SKM-1 treated with dmso at 0.1 percent for 144 hours (cell line): ENCODE results near the gene VPS41.

Source experiments
- DNase-seq: peaks from one replicate; lab custom pipeline; 2025; ENCODE audit not compliant: unreplicated experiment; lab: John Stamatoyannopoulos, UW

VPS41 gene

DNA sequence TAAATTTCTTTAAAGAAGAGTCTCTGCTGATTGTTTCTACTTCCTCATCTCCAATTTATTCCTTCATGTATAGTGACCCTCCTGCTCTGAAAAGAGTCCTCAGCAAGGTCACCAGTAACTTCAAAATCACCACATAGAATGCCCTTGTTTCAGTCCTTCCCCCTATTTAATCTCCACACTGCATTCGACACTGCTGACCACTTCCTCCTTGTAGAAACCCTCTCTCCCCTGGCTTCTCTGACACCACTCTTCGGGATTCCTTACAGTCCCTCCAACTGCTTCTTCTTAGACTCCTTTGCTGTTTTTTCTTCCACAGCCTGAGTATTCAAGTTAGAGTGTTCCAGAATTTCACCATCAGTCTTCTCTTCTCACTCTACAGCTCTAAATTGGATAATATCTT is 89.5 kb downstream of the VPS41 start:
- peak; percentile 8 for DNase-seq

DNA sequence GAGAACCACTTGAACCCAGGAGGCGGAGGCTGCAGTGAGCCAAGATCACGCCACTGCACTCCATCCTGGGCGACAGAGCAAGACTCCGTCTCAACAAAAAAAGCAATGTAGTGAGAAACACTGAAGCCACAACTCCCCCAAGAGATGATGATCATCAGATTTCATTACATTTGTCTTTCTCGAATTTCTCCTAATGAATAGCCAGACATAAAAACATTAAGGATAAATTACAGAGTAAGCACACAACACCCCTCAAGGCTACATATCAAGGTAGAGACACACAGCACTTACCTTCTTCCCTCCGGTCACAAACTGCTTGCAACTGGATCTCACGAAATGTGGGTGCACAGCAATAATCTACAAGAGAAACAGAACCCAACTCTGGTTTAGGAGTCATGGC is 91.5 kb downstream of the VPS41 start:
- no peak for DNase-seq

DNA sequence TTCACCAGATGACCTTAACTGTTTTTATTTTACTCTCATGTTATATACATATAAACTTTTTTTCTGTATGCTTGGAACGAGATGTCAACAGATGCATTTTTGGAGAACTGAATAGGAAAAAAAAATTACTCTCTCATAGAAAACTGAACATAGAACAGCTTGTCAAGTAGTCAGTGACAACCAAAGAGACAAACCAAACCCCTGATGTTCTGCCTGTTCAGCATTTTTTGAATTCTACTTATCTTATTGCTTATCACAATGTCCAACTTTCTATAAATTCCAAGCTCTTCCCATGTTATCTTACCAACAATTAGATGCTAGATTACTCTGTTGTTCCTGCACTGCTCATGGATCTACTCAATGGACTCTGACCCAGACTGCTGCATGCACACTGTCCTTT is 95.2 kb downstream of the VPS41 start:
- DNase-seq, result no peak

DNA sequence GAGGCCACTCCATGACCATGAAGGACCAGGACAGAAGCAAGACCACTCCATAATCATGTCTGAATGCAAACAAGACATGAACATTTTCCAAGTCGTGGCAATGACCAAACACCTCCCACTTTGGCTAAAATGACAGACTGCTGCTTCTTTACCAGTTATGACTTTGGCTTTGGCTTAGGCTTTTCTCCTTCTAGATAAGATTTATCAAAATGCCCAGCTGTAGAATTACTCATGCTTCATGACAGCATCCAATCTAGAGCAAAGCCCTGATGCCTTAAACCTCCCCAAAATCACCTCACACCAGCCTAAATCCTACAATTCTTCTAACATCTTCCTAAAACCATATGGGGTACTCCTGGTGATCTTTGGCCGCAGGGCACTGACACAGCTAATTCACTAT is 102.1 kb downstream of the VPS41 start:
- DNase-seq, result no peak

DNA sequence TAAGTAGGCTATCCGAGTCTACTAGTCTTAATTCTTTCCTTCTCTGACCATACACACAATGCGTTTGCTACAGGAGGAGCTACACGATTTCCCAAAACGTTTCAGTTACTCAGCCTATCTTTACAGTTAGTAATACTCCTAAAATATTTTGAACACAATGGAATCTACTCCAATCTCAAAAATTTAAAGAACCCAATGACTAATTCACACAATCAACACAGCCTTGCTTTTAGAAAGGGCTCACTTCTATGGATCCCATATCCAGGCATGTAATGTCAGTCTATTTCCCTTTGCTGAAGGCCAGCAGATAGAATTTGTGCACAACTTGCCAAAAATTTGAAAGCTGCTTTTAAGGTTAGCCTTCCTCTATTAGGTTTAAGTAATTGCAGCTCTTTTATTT is 107.2 kb downstream of the VPS41 start:
- no peak for DNase-seq

DNA sequence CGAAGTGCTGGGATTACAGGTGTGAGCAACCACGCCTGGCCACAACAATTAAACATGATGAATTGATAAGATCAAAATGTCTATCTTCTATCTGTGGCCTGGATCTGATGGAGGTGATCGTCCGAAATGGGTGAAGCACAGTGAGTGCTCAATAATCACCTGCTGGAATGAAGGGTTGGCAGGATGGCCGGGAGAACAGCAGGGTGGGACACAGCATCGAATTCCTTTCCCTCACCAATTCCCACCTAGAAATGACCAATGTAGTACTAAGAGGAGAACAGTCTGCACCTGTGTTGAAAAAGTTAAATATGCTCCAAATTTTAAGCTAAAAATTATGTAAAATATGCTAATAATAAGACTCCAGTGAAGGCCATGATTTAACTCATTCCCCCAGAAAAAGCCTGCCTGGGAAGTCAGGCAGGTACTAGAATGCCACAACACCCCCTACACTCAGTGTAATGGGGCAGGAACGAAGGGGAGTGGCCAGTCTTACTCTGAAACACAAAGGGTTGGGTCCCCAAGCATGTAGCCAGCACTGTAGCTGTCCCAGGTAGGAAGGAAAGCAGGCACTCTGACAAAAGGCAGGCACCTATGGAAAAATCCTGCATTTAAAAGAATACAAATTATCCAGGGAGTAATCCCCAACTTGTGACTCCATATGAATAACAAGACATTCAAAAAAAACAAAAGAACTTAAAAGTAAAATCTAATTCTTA is 110.3 kb downstream of the VPS41 start:
- no peak for DNase-seq

DNA sequence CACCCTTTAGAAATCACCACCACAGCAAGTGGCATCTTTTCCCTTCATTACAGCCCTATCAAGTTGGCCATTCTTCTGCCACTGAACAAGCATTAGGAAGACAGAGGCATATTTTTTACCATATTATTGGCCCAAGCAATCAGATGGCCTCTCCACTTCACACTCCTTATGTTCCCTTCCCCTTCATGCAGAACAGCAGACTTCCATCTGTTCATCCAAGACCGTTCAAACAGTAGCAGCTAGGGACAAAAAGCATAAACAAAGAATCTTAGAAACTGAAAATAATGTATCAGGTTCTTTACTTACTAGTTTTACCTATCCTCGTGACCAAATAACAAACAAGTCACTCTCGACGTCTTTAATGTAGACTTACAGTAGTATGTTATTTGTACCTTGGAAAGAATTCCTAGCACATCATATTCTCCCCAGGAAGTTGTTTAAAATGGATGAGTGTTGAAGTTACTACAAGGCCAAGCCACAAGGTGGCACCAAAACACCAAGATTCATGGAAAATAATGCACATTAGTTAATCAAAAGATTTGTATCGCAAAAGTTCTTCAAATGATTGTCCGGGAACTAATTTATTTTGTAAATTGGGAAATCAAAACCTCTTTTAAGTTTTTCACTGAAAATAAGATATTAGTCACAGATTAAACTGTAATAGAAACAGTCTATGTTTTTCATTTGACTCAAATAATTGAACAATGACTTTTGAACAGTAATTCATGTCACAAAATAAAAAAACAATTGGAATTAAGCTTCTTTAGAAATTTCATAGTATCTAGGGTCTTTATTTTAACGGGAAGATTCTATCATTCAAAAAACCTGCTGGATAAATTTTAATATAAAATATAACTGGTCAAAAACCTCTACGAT is 112.1 kb downstream of the VPS41 start:
- peak; percentile 3 for DNase-seq

DNA sequence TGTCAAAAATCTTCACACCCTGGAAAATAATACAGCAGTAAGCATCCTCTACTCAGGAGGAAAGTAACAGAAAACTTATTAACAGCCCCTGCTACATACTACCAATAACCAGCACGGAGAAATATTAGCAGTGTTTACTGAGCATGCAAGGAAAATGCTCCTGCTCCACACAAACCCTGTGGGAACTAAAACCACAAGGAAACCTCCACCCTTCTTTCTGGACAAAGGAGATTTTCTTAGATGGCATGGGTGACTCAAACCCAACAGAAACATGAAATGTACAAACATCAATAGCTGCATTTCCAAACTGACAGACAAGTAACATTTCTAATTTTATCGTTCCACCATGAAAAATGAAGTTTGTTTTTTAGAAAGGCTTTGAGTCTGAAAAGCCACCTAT is 113.4 kb downstream of the VPS41 start:
- DNase-seq, result no peak

DNA sequence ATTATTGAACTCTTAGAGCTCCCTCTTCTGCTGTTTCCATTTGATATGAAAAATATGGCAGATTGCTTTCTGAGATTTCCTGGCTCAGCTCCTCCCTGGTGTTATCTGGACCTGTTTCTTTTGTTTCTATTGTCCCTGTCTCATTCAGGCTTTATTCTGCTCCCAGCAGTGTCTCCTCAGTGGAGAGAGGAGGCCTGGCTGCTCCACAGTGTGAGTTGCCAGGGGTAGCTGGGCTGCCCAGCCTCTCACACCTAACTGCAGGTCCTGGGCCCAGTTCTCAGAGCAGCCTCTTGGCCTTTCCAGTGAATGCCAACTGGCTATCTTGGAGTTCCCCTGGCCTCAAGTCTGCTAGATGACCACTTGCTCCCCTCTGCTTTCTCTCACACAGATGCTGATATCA is 127.0 kb downstream of the VPS41 start:
- no peak for DNase-seq

DNA sequence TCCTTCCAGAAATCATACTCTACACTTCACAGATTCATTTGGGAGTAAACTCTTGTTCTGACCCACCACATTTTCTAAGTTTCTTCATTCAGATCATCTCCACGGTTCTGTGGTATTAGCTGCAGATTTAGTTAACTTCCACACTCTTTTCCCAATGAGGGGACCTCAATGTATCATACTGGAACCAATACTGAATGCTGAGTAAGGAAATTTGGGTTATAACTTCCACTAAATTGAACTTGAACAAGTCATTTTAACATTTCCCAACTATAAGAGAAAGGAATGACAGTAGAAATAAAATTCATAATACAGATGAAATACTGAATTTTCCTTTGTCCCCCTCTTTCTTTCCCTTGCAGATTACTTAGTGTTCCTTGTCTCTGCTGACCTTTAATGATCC is 131.4 kb downstream of the VPS41 start:
- DNase-seq, result no peak

DNA sequence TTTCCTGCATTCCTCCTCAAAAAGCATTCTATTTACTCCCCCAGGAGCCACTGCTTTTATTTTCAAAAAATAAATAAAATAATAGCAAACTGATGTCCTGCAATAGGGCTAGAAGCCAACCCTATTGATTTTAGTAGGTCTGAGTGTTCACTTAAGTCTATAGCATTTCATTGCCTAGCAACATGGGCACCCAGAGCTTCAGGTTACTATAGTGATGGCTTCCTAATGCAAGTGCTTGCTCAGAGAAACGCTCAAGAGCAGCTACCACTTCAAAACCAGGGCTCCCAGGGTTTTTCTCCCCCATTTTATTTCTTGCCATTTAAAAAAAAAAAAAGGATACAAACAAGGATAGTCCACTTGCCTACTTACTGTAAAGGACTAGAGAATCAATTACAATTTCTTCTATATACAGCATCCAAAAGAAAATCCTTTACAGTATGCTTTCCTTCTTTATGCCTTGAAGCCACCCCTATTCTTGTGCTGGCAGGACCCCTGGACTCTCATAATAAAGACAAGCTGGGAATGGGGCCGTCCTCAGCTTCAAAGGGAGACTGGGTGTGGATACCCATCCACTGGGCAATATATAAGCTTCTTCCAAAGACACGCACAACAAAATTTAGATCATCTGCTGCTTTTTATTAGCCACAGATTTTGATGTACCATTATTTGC is 133.3 kb downstream of the VPS41 start:
- no peak for DNase-seq

DNA sequence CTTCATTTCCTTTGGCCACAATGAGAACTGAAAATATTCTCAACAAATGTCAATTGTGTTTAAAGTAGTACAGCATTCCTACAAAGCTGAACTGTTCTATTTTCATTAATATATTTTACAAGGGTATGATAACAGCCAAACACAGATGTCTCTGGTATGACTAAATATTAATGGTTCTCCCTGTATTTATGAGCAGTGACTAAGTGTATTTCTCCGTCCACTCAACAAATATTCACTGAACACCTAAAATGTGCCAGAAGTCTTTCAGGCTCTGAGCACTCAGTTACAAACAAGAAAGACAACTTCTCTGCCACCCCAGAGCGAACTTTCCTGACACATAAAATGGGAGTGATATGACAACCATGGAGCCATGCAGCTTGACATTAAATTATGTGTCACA is 135.6 kb downstream of the VPS41 start:
- no peak for DNase-seq

DNA sequence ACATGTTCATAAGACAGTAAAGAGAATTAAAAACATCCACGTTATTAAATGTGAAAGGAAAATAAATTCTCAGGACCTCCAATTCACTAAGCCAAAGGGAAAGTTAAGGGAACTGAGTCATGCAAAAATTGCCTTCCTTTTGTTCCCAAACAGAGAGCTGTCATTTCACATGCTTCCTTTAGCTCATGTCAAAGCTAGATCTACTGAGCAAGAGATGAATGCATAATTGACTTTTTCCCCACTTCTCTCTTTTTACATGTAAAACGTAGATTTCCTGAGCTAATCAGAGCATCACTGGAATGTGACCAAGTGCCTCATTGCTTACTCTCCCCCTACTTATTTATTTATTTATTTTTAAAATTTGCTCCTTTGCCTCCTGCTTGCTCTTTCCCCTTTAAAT is 148.8 kb downstream of the VPS41 start:
- no peak for DNase-seq

DNA sequence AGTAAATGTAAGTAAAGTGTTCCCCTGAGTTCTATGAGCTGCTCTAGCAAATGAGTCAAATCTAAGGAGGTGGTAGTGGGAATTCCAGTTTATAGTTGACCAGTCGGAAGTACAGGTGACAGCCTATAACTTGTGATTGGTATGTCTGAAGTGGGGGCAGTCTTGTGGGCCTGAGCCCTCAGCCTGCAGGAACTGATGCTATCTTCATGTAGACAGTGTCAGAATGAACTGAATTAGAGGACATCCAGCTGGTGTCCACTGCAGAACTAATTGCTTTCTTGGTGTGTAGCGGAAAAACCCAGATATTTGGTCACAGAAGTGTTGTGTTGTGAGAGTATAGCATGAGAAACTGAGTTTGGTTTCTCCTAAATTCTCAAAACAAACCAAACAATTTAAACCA is 150.0 kb downstream of the VPS41 start:
- no peak for DNase-seq

DNA sequence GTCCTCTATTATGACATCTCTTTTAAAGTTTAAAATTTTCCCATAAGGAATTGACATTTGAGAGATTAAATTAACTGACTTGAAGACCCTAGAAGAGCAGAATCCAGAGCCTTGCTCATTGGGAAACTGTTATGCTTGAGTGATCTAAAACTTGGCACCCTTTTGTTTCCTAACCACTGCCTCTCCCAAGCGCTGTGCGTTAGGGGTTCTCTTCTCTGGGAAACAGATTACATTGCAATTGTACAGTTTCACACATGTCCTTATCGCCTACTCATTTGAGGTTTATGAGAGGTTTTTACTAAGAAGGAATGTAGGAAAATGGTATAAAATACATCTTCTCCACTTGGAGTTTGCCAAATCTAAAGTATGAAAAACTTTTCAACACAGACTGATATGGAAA is 151.1 kb downstream of the VPS41 start:
- no peak for DNase-seq

DNA sequence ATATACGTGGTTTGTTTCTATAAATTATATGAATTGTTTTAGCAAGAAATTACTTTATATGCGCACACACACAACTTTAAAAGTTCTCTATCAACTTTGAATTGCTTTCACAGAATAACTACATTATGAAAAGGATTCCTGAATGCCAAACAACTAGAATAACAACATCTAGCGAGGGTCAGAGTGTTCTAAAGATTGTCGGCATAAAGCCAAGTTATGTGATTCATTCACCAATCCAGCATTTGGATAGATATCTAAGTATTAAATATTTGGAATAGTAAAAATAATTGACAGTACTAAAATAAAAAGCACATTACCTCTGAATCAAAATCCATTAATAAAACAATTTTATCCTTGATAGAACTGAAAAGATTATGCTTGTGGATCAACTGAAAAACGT is 152.5 kb downstream of the VPS41 start:
- DNase-seq, result no peak

DNA sequence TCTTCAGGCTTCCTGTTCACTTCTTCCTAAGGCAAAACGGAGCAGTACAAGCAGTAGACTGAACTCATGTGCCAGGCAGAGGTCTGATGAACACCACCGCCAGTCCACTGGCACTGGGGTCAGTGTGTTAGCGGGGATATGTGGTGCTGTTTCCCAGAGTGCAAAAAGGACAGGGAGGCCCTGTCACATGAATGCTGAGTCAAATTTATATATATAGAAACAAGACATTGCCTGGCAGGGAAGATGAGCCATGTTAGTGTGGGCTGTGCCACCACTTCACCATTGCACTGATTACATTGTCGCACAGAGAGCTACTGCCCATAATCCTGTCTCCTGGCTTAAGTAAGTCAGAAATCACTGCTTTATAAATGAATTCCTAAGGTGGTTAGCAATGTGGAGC is 155.6 kb downstream of the VPS41 start:
- no peak for DNase-seq

DNA sequence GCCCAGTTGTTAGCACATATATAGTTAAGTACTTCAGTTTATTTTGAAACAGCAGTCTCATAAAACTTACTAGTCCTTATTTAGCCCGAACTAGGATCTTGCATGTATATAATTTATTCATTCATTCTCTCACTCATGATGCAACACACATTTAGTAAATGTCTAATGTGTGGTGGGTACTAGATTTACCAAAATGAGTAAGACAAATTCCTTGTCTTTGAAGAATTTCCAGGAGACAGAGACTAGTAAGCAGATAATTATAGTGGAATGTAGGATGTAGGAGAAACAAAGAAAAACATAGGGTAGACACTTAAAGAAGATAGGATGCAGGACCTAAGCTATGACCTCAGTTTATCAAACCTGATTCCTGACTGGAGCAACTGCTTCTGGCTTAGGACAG is 157.6 kb downstream of the VPS41 start:
- DNase-seq, result no peak

DNA sequence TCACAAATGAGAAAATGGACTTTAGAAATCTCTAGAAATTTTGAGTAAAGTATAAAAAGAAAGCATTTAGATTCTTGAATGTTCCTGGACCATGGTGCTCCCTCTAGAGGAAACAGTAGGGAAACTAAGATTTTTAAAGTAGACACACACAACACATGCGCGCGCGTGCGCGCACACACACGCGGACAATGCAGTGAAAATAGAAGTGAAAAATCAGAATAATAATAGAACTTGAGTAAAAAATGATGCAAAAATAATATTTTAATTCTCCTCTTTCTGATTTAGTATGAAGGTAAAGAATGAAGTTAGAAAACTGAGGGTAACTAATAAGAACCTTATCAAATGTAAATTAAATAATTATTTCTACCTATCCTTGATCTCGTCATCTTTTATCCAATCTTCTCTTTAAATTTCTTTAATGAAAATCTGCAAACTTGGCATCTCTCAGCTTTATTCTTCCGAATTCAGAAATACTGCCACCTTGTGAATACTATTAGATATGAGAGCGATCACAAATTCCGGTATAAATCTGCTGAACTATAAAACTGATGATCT is 160.9 kb downstream of the VPS41 start:
- no peak for DNase-seq

DNA sequence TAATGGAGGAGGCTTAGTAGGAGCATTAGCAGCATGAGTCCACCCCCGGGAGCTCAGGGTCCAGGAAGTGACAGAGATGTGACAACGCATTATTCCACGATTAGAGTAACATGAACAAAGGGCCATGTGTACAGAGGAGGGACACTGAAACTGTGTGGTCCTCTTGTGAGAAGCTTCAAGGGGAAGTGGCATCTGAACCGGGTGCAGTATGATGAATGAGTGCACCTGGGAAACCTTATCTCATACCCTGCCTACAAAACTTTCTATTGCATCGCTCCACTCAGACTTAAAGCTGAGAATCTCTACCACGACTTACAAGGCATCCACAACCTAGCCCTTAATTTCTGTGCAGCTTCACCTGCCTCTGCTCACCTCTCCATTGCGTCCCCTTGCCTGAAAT is 162.6 kb downstream of the VPS41 start:
- no peak for DNase-seq

DNA sequence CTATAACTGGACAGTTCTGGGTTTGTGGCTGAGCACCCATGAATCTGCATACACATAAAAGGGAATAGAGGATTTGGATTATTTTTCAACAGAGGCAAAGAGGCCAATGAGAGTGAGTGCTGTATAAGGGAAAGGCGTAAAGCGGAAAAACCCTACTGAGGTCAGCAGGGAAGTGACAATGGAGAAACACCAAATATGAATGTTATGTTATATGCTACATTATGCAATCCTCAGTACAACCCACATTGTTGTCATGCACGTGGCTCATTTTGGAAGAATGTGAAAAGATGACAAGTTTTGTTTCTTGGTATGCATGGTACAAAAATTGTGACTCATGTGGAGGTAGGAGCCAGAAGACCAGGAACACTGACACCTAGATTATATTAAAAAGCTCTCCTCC is 164.2 kb downstream of the VPS41 start:
- no peak for DNase-seq

DNA sequence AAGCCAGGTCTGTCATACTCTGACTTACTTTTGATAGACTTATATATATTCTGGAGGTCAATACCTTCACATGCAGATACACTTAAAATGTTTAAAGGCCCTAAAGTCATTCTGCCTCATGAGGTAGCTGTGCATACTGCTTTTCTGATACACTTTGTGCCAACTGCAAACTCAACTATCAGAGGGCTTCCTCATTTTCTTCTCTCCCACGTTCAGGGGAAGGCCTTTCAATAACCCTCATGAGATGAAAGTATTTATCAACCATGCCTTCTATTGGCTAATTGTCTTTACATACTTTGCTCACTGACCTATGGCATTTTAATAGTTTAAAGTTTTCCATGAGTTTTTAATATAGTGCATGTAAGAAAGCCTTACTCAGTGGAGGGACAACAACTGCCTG is 165.1 kb downstream of the VPS41 start:
- no peak for DNase-seq
